ENCODE measurements around the gene MEIS1.

MEIS1 gene

DNA sequence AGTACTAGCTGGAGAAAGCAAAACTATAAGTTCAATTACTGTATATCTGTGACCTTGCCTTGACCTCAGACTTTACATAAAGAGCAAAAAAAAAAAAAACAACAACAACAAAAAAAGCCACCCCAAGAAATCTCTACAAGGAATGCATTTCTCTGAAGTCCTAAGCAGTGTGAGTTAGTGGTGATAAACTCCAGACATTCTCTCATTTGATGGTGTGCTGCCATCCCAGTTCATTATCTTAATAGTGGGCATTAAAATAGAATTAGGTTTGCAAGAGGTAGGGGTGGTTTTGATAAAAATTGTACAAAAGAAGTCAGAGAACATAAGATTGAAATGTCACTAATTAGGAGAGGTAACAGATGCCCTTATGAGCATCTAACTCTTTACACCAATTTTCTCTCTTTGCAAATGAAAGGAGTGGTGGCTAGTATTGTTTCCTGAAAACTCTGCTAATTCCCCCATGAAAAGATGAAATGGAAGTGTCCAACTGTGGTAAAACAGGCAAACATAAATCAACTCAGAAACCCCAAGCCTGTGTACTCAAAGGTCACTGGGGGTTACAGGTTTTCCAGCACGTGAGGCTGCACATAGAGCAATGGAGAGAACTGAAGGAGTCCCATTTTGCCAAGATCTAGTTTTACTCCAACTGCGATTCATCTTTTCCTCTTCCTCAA lies 131.9 kb downstream of the MEIS1 start:
- no peak for DNase-seq (ENCODE audit: low read depth in 2 of 2)

DNA sequence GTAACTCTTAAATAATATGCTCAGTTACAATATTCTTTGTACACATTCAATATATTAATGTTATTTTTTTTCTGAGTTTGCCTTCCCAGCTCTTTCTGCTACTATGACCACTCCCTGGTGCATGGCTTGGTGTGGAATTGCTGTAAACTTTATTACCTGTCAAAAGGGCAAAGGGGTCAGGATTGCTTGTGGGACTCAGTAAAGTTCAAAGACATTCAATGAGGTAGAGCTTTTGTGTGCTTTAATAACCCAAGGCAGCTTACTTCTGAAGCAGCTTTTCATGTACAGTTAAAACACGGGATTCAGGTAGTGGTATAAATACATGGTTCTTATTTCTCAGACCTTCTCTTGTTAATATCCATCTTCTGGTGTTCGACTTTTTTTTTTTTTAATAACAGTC lies 132.8 kb downstream of the MEIS1 start:
- DNase-seq (ENCODE audit: low read depth in 2 of 2), result no peak

DNA sequence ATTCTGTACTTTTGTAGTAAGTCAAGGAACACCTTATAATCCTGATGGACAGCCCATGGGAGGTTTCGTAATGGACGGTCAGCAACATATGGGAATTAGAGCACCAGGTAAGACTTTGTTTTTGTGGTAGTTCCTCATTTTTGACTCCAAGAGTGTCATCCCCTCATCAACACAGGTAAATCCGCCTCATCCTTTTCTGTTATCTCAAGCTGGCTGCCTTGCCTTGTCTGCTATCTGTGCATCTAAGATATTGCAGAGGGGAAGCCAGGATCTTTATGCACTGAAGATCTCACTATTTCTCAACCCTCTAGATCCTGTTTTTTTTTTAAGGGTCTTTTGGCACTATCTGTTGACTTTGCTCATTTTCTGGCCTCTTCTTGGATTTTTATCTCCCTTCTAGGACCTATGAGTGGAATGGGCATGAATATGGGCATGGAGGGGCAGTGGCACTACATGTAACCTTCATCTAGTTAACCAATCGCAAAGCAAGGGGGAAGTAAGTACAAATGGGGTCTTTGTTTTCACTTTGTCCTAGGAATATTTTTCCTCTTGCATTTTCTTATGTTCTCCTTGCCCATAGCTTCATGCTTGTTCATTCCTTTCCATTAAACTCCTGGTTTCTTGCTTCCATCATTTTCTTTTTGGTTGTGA lies 133.8 kb downstream of the MEIS1 start:
- no peak for DNase-seq (ENCODE audit: low read depth in 2 of 2)

DNA sequence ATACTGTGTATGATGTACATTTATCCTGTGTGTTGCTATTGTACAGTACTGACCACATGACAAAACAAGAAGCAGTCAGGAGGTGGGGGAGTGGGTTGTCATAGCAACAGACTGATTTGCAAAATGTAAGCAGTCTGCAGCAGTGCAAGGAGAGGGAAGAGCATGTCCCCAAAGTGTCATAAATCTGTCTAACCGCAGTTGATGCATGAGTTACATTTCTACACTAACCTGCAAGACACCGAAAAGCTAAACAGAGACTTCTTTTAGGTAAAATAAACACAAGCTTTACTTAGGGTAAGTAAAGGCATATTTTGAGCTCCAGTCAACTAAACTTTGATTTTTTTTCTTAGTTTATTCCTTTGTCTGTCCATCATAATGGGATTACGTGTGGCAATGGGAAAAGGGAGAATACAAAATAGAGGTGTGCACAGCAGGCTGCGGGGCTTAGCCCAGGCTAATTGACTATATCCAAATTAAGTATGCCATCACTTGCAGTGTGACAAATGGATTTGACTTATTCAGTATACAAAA lies 134.5 kb downstream of the MEIS1 start:
- DNase-seq (ENCODE audit: low read depth in 2 of 2), result no peak

DNA sequence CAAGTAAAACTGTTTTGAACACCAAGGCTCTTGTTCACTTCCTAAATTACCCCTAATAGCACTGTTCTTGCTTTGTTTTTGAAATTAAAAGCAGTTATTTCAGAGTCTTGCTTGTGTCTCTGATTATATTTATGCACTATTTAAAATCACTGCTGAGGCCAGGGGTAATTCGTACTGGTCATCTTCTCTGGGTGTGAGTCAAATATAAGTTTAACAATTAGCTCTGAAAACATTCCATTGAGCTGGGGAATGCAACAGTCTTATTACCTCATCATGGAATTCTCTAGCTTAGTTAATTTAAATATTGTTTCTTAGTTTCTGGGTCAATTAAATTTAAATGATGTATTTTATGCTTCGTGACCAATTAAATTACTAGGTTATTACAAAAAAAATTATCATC lies 135.0 kb downstream of the MEIS1 start:
- no peak for DNase-seq (ENCODE audit: low read depth in 2 of 2)

DNA sequence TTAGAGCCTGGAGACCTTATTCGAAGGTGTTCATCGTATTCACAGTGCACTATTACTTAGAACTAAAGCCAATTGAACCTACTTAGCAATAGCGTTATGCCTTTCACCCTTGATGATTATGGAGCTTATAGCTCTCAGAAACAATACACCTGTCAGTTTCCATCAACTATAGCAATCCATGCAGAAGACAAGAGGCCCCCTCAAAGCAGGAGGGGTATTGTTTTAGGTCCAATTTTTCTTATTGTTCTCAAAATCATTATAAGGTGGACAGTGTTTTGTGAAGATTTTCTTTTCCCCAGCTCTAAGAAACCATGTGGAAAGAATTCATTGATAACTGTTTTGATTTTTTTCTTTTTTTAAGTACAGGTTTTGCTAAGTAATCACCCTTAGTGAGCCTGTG lies 135.5 kb downstream of the MEIS1 start:
- DNase-seq (ENCODE audit: low read depth in 2 of 2), result no peak

DNA sequence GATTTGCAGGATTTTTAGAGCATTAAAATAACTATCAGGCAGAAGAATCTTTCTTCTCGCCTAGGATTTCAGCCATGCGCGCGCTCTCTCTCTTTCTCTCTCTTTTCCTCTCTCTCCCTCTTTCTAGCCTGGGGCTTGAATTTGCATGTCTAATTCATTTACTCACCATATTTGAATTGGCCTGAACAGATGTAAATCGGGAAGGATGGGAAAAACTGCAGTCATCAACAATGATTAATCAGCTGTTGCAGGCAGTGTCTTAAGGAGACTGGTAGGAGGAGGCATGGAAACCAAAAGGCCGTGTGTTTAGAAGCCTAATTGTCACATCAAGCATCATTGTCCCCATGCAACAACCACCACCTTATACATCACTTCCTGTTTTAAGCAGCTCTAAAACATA lies 137.0 kb downstream of the MEIS1 start:
- no peak for DNase-seq (ENCODE audit: low read depth in 2 of 2)

DNA sequence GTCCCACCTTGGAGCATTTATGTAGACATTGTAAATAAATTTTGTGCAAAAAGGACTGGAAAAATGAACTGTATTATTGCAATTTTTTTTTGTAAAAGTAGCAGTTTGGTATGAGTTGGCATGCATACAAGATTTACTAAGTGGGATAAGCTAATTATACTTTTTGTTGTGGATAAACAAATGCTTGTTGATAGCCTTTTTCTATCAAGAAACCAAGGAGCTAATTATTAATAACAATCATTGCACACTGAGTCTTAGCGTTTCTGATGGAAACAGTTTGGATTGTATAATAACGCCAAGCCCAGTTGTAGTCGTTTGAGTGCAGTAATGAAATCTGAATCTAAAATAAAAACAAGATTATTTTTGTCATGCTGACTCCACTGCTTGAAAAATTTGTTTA lies 137.5 kb downstream of the MEIS1 start:
- no peak for DNase-seq (ENCODE audit: low read depth in 2 of 2)

DNA sequence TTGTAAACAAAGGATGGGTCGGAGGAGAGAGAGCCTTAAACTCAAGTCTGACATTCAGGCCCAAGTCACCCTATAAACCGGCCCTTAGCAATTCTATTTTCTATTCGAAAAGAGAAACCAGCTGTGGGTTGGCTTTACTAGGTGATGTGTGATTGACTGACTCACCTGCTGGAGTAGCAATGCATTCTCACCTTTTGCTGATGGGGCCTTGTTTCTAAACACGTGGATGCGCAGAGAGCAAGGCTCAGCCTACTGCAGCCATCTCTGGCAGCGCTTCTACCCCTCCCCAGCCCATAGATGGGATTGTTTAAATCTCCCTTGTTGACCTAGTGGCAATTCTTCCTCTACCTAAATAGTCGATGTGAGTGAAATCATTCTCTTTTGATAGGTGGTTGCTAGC lies 138.5 kb downstream of the MEIS1 start:
- no peak for DNase-seq (ENCODE audit: low read depth in 2 of 2)

DNA sequence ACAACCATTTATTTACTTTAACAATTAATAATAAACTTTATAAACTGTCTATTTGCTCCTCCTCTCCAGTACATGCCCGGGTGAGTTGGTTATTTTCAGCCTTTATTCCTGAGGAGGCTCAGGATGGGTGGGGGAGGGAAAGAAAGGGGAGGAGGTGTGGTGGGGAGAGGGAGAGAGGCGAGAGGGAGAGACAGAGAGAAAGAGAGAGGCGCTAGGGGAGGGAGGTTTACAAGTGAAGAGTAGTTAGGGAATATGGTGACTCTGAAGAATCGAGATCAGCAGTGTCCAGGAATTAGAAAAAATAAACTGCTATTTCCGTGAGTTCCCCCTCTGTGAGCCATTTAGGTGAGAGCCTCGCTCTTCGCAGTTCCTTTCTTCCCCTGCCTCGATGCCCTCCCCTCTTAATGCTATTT lies 138.9 kb downstream of the MEIS1 start:
- DNase-seq (ENCODE audit: low read depth in 2 of 2), result no peak

DNA sequence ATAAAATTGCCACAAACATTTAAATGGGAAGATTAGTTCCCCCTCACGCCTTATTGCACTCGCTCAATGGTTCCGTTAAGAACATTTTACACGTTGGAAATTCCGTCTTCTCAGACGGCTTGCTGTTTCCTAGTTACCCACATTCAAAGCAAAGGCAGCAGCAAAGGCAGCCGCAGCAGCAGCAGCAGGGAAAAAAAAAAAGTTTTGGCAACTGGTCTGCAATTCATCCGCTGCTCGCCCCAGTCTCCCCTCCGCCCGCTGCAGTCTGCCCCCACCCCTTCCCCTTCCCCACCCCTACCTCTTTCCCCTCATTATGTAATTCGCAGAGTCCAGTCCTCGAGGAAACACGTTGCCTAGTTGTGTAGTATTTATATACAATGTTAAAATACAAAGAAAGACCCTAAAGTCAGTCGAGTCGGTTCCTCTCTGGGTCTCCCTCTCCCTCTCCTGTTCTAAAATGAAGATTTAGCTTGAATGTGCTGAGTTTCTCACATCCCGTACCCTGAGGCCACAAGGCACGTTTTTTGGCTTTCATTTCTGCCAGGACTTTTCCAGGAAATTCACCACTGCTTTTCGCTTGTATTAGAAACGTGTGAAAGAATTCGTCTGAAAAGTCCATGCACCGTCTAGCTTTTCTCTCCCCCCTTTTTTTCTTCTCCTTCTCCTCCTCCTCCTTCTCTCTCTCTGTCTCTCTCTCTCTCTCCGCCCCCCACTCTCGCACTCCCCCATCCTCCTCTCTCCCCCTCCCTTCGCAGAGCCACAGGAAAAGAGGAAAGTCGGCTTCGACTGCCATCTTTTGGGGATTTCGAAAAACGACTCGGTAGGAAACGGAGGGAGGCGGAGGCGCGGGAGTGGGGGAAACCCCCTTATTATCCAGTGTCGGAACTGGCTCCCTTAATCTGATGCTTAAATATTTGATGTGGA lies 140.0 kb downstream of the MEIS1 start:
- no peak for DNase-seq (ENCODE audit: low read depth in 2 of 2)

DNA sequence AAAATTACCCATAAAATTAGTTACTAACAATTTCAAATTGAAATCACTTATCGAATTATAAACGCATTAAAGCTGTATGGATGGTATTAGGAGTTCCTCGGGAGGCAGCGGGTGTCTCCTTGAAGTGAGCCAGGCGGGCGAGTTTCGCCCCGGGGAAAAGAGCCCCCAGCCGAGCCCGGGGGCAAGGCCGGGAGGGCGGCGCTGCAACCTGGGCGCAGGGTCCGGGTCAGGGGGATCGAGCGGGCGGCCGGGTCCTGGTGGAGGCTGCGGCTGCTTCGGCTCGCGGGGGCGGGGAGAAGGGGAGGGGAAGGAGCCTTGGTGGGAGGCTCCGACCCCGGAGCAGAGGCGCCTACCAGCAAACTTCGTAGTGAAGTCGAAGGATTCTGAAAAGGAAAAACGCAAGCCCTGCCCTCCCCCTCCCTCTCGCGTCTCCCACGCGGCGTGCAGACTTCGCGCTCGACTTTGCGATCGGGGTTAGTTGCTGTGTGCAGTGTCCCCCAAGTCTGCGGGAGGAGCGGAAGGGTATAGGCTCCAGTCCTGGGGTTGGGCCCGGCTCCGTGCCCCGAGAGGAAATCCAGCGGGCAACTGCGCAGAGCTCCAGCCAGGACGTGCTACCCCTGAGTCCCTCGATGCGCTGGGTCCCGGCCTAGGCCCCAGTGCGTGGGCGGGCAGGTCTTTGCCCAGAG lies 140.8 kb downstream of the MEIS1 start:
- no peak for DNase-seq (ENCODE audit: low read depth in 2 of 2)

DNA sequence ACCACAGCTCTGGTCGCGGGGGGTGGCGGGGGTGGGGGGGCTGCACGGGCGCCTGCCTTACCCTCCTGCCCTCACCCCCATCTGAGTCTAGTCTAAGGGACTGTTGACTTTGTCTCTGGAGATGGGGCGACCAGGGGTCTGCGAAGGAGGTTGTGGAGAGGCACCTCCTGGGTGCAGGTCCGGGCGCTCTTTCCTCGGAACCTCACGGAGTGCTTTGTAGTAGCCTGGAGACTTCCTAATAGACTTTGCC lies 141.3 kb downstream of the MEIS1 start:
- DNase-seq (ENCODE audit: low read depth in 2 of 2), result no peak

DNA sequence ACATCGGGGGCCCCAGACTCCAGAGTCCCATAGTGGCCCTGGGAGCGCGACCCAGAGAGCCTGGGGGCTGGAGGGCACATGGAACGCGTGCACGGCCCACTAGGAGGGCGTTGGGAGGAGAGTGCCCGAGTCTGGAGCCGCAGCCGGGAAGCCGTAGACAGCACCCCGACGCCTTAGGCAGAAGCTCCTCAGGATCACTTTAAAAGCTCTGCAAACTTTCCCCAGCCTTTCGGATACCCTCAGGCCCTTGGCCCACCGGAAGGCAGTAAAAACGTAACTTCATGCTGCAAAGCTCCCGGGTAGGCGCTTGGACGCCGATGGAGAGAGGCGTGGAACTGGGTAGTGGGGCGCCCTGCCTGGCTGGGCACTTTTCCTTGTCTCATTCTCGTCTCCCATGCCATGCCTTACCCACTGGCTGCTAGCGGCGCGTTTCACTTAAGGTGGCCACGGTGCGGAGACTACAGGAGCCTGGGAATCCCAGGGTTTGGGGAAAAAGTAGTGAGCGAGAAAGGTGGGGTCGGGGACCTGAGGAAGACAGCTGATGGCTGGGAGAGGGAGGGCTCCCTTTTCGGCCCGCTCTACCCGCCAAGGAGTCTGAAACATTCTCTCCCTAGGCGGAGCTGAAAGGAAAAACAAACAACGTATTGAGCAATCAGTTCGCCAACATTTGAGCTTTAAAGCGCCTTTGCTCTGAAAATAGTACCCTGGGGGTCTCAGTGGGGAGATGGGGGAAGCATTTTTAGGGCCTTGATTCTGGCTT lies 141.8 kb downstream of the MEIS1 start:
- DNase-seq (ENCODE audit: low read depth in 2 of 2), result no peak

DNA sequence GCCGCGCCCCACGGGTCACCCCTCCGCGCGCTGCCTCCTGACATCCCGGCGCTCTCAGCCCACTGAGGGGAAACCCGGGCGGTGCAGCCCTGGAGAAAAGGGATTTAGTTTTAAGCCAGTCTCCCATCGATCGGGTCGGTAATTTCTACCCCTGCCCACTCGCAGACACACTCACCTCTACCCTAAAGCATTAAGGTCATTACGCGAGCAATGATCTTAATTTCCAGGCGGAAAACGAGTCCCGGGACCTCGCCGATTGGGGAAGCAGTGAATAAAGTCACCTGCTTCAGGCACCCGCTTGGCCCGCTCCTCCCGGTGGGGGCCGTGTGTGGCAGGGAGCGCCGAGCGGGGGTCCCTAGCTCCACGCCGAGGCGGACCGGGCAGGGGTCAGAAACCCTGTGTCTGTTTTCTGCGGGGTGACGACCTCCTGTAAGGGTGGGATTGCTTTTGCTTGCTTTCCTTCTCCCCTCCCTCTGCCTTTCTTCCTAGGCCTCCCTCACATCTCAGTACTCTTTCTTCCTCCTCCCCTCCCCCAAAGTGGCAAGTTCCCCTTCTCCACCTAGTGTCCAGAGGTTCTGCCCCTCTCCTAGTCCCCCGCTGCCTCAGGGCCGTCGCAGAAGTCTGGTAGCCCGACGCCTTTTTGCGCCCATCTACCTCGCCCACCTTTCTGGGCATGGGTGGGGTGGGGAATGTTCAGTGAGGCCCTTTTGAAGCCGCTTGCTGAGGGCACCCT lies 142.6 kb downstream of the MEIS1 start:
- DNase-seq (ENCODE audit: low read depth in 2 of 2), result no peak

DNA sequence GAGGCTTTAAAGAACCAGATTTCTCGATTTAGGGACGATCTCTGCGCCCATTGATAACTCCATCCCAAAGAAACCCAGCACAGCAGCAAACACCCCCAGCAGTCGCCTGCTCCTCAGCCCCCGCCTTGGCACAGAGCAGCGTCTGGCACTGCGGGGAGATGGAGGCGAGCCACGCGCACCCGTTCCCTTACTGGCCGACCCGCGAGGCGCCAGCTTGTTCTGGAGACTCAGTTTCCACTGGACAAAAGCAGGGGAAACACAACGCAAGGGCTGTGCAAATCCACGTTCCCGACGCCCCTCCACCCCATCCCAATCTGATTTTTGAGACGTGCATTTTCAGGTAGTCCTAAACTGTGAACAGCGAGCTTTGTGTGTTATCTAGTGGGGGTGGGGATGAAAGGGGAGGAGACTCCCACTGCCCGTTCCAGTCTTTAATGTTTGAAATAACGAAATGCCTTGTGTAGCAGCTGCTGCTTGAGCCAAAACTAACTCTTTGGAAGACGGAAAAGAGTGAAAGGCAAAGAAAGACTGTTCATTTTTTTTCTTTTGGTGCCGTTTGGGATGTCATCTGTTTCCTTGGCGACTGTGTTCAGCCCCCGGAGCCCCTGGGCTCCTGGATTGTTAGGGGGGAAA lies 143.2 kb downstream of the MEIS1 start:
- no peak for DNase-seq (ENCODE audit: low read depth in 2 of 2)

DNA sequence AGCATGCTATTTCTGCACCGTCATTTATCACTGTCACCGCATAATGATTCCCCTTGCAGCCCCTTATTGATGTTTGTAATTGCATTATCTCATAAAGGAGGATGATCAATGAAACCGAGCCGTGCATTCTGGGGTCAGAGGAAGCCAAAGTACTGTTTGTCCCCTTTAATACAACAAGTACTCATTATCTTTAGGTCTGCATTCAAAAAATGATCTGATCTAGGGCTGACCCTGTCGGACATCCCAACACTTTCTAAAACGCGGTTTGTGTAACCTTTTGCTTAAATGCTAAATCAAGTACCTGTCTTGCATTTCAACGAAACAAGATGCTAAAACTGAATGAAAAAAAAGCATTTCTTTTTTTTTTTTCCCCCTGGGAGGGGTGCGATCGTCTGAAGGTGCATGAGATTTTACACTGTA lies 143.8 kb downstream of the MEIS1 start:
- DNase-seq (ENCODE audit: low read depth in 2 of 2), result no peak

DNA sequence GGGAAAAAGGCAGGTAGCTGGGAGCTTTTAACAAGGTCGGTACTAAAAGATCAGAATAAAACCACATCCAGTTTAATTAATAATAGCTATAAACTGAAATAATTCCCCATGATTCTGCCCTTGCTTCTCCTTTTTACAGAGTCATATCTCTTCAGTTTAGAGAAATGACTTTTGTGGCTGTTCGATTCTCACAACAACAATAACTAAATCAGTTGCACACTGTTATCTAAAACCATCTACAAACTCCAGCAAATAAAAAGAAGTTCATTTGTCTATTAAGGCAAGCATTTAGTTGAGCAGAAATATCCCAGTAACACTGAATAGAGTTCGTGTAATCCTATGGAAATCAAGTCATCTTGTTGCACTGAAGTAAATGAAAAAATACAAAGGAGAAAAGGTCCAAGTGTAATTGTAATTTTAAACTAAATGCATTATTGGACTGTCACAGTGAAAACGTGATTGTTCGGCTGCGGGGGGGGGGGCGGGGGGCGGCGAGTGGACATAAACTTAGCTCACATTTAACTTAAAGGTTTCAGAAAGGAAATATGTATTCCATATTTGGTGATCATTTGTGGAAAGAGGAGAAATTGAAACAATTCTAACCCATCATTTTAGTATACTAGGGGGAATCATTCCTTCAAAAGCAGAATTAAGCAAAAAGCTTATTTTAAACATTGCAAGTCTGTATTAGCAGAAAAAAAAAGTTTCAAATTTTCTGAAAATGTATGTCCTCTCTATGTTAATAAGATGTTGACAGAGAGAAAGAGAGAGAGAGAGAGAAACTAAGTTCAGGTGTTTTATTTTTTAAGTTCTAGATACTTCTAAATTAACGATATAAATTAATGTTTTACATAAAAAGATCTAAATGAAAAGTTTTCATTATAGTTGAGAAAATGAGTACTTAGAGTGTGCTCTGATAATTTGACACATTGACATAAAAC lies 144.5 kb downstream of the MEIS1 start:
- no peak for DNase-seq (ENCODE audit: low read depth in 2 of 2)

Measured in stimulated activated CD8-positive, alpha-beta memory T cell treated with anti-CD3 and anti-CD28 coated beads, Interleukin-7, amount 100 ng/mL, for 1 hour (primary cell).